Transverse colon (tissue), 4 donors: ENCODE data around the gene RBPJ.

Experiments used
- EP300 ChIP-seq: sonication (generic); formaldehyde crosslinking; IDR thresholded peaks from one replicate; pipeline ENCODE4 v1.6.1; 2017; ENCODE audit warnings: antibody characterized with exemption, low read depth
- POLR2A ChIP-seq: fragments of 450-650 bp; IDR thresholded peaks from one replicate; pipeline ENCODE4 v1.6.1; 2016; ENCODE audit warnings: antibody characterized with exemption, mild to moderate bottlenecking, moderate library complexity
- POLR2AphosphoS5 ChIP-seq, 3 donors: sonication (generic); formaldehyde crosslinking; IDR thresholded peaks; one replicate each; pipeline ENCODE4 v1.6.1; 2016; ENCODE audit warnings: antibody characterized with exemption in 3 of 3
- TF ChIP-seq, protein P1 (sequence below), 5 experiments: fragments of 200-600 bp in 3 of 5; fragments of 450-650 bp in 2 of 5; sonication (generic) in 3 of 5; IDR thresholded peaks; 1 replicate in 2 of 5; 2 replicates in 3 of 5; pipeline ENCODE4 v1.5.1; 2016 to 2017; ENCODE audit warnings: antibody characterized with exemption in 5 of 5, inconsistent platforms in 3 of 5, mild to moderate bottlenecking in 2 of 5, moderate library complexity in 1 of 5

DNA sequence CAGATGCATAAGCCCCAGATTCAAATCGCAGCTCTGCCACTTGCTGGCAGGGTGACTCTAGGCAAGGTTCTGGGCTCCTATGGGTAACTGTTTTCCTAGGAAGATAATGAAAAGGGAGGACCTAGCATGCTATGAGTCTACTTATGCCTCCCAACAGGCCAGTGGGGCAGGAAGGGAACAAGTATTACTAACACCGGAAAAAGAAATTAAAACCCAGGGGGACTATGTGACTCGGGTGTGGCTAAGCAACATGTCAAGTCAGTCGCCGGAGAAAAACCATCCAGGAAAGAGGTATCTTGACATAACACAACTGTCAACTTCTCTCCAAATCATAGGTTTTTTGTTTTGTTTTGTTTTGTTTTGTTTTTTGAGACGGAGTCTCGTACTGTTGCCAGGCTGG lies 45.5 kb upstream of the RBPJ start:
- TF ChIP-seq, protein P1, sequence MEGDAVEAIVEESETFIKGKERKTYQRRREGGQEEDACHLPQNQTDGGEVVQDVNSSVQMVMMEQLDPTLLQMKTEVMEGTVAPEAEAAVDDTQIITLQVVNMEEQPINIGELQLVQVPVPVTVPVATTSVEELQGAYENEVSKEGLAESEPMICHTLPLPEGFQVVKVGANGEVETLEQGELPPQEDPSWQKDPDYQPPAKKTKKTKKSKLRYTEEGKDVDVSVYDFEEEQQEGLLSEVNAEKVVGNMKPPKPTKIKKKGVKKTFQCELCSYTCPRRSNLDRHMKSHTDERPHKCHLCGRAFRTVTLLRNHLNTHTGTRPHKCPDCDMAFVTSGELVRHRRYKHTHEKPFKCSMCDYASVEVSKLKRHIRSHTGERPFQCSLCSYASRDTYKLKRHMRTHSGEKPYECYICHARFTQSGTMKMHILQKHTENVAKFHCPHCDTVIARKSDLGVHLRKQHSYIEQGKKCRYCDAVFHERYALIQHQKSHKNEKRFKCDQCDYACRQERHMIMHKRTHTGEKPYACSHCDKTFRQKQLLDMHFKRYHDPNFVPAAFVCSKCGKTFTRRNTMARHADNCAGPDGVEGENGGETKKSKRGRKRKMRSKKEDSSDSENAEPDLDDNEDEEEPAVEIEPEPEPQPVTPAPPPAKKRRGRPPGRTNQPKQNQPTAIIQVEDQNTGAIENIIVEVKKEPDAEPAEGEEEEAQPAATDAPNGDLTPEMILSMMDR (IDR thresholded peaks at IDR 0.05), result no peak
- TF ChIP-seq EP300, result no peak
- TF ChIP-seq POLR2A, result no peak
- TF ChIP-seq POLR2AphosphoS5 (IDR thresholded peaks at IDR 0.05), result no peak
